A673 (cell line): ENCODE results near the gene UBXN11. TPM values are rescaled to one million over a fixed set of nuclear protein-coding genes. Genes with fewer than 3 reads are reported as not detected.
A peak's percentile ranks its signal among the peaks of the same experiment; 100 is the strongest.

ENCODE experiments used
- BruUV-seq: library from RNA; stranded (reverse); fragments of 400-500 nt; replicated peaks from 2 replicates; lab custom pipeline; 2021; lab: Mats Ljungman, UMichigan
- CTCF ChIA-PET: fragments of 300-600 bp; sonication (Branson Sonifier 250); formaldehyde crosslinking; loops from one replicate; lab custom pipeline; 2022; ENCODE audit warnings: antibody characterized with exemption; lab: Charles Lee
- POLR2A ChIA-PET: fragments of 300-600 bp; sonication (Branson Sonifier 250); formaldehyde crosslinking; loops from one replicate; lab custom pipeline; 2022; ENCODE audit warnings: antibody characterized with exemption; ENCODE audit not compliant: low non-redundant PET; lab: Charles Lee
- DNase-seq: peaks from one replicate; pipeline ENCODE4 v3.0.0-alpha.2; 2015; ENCODE audit warnings: low spot score
- H3K27ac ChIP-seq: fragments of 200-600 bp; sonication (generic); 2 replicates; pipeline ENCODE4 v1.5.1; 2016; ENCODE audit warnings: mixed run types, low read depth, mild to moderate bottlenecking, mixed read lengths, antibody characterized with exemption, low read length; ENCODE audit not compliant: poor library complexity, severe bottlenecking
- H3K27me3 ChIP-seq: fragments of 200-600 bp; sonication (generic); replicated peaks from 2 replicates; pipeline ENCODE4 v1.6.1; 2017; ENCODE audit warnings: mixed run types, low read depth, mild to moderate bottlenecking, mixed read lengths, antibody characterized with exemption, low read length; ENCODE audit not compliant: insufficient read depth, poor library complexity
- H3K36me3 ChIP-seq: fragments of 200-600 bp; sonication (generic); 2 replicates; pipeline ENCODE4 v1.6.1; 2016; ENCODE audit warnings: mixed run types, mild to moderate bottlenecking, mixed read lengths, antibody characterized with exemption, low read length; ENCODE audit not compliant: insufficient read depth, poor library complexity, severe bottlenecking
- H3K4me1 ChIP-seq: fragments of 200-600 bp; sonication (generic); 2 replicates; pipeline ENCODE4 v1.6.1; 2017; ENCODE audit warnings: mixed run types, mild to moderate bottlenecking, mixed read lengths, antibody characterized with exemption, low read length; ENCODE audit not compliant: insufficient read depth, poor library complexity, severe bottlenecking
- H3K4me3 ChIP-seq: fragments of 200-600 bp; sonication (generic); 2 replicates; pipeline ENCODE4 v1.5.1; 2016; ENCODE audit warnings: low read depth, mixed run types, mild to moderate bottlenecking, mixed read lengths, low read length; ENCODE audit not compliant: poor library complexity, severe bottlenecking
- H3K9me3 ChIP-seq: fragments of 200-600 bp; sonication (generic); 2 replicates; pipeline ENCODE4 v1.6.1; 2016; ENCODE audit warnings: mixed run types, low read depth, mild to moderate bottlenecking, mixed read lengths, antibody characterized with exemption, low read length; ENCODE audit not compliant: poor library complexity, severe bottlenecking
- EZH2 ChIP-seq: fragments of 200-600 bp; sonication (generic); IDR thresholded peaks from 2 replicates; pipeline ENCODE4 v1.6.1; 2017; ENCODE audit warnings: borderline replicate concordance, low read depth, mild to moderate bottlenecking, mixed read lengths, antibody characterized with exemption, low read length; ENCODE audit not compliant: poor library complexity, severe bottlenecking
- intact Hi-C: fragments of 100-400 bp; cut with micrococcal nuclease; formaldehyde crosslinking; loops from one replicate; pipeline ENCODE4 v1.10.0; 2022; ENCODE audit not compliant: unreplicated experiment
- total RNA-seq: library from RNA; stranded (reverse); gene quantifications from 2 replicates; pipeline ENCODE4 v1.2.3, GENCODE V29; 2021
- TF ChIP-seq, protein P1 (sequence below): fragments of 300-800, 200-600 bp; sonication (generic); conservative IDR thresholded peaks from 2 replicates; pipeline ENCODE4 v1.5.1; 2017; ENCODE audit warnings: low read depth, mild to moderate bottlenecking, antibody characterized with exemption, low read length, moderate library complexity, mixed read lengths

Gene UBXN11
- total RNA-seq, 1 experiment from 2014 or later: 22.1 TPM

DNA sequence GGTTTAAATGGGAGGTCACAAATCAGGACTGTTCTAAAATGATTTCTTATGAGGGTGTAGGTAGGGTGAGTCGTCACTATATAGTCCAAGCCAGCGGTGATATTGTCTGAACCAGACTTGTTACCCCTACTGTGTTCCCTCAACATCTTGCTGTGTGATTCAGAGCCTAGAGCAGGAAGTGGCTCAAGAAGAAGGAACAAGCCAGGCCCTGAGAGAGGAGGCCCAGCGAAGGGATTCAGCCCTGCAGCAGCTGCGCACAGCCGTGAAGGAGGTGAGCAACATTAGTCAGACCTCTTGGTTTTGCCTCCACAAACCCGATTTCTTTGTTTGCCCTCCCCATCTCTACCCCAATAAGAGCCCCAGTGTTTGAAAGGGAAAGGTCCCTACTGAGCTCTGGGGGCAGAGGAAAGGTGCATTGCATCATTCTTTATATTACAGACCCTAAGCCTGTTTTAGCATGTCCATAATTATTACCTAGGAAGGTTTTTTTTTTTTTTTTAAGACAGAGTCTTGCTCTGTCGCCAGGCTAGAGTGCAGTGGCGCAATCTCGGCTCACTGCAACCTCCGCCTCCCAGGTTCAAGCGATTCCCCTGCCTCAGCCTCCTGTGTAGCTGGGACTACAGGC, 31.5 kb downstream of the UBXN11 start:
- H3K27ac ChIP-seq: peak overlapping the region; percentile 75
- H3K27me3 ChIP-seq: no peaks in the 10 kb centered on the region
- POLR2A ChIA-PET: interaction anchor here (0.7 kb wide), 1 partner anchor 106 kb away, joined by 5 read pairs; no protein-coding TSS in a partner anchor
- TF ChIP-seq, protein P1, sequence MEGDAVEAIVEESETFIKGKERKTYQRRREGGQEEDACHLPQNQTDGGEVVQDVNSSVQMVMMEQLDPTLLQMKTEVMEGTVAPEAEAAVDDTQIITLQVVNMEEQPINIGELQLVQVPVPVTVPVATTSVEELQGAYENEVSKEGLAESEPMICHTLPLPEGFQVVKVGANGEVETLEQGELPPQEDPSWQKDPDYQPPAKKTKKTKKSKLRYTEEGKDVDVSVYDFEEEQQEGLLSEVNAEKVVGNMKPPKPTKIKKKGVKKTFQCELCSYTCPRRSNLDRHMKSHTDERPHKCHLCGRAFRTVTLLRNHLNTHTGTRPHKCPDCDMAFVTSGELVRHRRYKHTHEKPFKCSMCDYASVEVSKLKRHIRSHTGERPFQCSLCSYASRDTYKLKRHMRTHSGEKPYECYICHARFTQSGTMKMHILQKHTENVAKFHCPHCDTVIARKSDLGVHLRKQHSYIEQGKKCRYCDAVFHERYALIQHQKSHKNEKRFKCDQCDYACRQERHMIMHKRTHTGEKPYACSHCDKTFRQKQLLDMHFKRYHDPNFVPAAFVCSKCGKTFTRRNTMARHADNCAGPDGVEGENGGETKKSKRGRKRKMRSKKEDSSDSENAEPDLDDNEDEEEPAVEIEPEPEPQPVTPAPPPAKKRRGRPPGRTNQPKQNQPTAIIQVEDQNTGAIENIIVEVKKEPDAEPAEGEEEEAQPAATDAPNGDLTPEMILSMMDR: no peak
- TF ChIP-seq EZH2: no peak
- H3K4me1 ChIP-seq: peaks cover 35% of the 10 kb centered on the region
- H3K4me3 ChIP-seq: no peak overlapping the region
- intact Hi-C loops: loop anchor here (5.0 kb wide), 1 partner anchor 38 kb away; no protein-coding TSS in a partner anchor
- CTCF ChIA-PET: interaction anchor here (1.3 kb wide), 2 partner anchors 47 to 170 kb away, joined by 4 to 5 read pairs; no protein-coding TSS in a partner anchor
- H3K36me3 ChIP-seq: peaks cover 56% of the 10 kb centered on the region
- no TSS peak for BruUV-seq
- no peak for DNase-seq
- no peaks in the 10 kb centered on the region for H3K9me3 ChIP-seq

DNA sequence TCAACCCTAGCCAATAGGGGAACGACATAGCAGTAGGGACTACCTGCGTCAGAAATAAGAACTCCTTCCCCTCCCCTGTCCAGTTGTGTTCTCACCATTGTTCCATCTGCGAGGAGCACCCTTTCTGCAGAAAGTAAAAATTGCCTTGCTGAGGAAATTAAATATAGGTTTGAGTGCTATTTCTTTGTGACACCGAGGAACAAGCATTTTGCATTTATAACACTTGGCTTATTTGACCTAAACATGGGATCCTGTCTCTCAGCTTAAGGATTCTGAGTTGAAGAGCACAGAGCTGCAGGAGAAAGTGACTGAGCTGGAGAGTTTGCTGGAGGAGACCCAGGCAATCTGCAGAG, 37.3 kb downstream of the UBXN11 start:
- Histone ChIP-seq H3K27ac (no peak overlapping the region), H3K27me3 (no peaks in the 10 kb centered on the region), H3K4me3 (no peak overlapping the region), H3K9me3 (peaks cover 15% of the 10 kb centered on the region), H3K4me1 (no peaks in the 10 kb centered on the region), H3K36me3 (peaks cover 79% of the 10 kb centered on the region)
- BruUV-seq: no TSS peak
- TF ChIP-seq, protein P1: no peak
- no peak for TF ChIP-seq EZH2
- CTCF ChIA-PET: no interaction called here
- intact Hi-C loops: no loop called here
- POLR2A ChIA-PET: no interaction called here
- no peak for DNase-seq

DNA sequence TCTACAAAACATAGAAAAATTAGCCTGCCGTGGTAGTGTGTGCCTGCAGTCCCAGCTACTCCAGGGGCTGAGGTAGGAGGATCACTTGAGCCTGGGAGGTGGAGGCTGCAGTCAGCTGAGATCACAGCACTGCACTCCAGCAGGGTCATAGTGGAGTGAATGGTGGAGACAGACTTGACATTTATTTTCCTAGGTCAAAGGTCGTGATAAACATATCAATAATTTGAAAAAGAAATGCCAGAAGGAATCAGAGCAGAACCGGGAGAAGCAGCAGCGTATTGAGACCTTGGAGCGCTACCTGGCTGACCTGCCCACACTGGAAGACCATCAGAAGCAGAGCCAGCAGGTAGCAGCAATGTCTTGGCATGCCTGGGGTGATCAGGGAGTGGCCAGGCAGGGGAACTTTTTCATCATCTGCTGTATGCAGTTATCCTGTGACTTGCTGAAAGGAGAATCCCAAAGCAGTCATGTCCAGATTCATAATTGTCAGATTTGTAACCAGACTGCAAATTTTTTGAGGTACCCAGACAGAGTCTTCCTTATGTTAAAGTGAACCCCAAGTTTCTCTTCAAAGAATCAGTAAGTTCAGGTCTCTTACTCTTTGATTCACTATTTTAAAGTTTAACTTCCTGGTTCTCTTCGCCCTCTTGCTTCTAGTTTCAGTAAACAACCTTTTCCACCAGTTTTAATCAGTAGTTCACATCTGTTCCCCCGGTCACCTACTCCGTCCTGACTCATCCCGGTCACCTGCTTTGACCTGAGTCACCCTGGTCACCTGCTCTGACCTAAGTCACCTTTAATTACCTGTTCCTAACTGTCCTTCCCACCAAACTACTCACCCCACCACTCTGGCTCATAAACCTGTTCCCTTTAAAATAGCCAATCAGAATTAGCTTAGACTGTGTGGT, 37.9 kb downstream of the UBXN11 start:
- peaks cover 80% of the 10 kb centered on the region for H3K36me3 ChIP-seq
- TF ChIP-seq, protein P1: no peak
- no peak for TF ChIP-seq EZH2
- intact Hi-C loops: no loop called here

More for the DNA sequence above, 37.9 kb downstream of the UBXN11 start:
- POLR2A ChIA-PET: no interaction called here
- no peaks in the 10 kb centered on the region for H3K27me3 ChIP-seq
- DNase-seq: no peak
- H3K9me3 ChIP-seq: peaks cover 15% of the 10 kb centered on the region
- no peaks in the 10 kb centered on the region for H3K4me1 ChIP-seq
- no TSS peak for BruUV-seq
- H3K27ac ChIP-seq: no peak overlapping the region
- no peak overlapping the region for H3K4me3 ChIP-seq
- CTCF ChIA-PET: no interaction called here
